Caco-2 (cell line): ENCODE results near the gene ETNK1. TPM values are rescaled to one million over a fixed set of nuclear protein-coding genes. Genes with fewer than 3 reads are reported as not detected.

Experiments used
- BruUV-seq: library from RNA; stranded (reverse); fragments of 400-500 nt; replicated peaks from 2 replicates; lab custom pipeline; 2021; lab: Mats Ljungman, UMichigan
- CTCF ChIA-PET: fragments of 300-600 bp; sonication (Branson Sonifier 250); formaldehyde crosslinking; loops from one replicate; lab custom pipeline; 2022; ENCODE audit warnings: antibody characterized with exemption; lab: Charles Lee
- POLR2A ChIA-PET: fragments of 300-600 bp; sonication (Branson Sonifier 250); formaldehyde crosslinking; loops from one replicate; lab custom pipeline; 2022; ENCODE audit warnings: antibody characterized with exemption; lab: Charles Lee
- DNase-seq, 2 experiments: peaks; one replicate each; pipeline versions ENCODE4 v3.0.0 to v3.0.0-alpha.2; 2020 to 2022
- H3K27me3 ChIP-seq: replicated peaks from 2 replicates; pipeline ENCODE4 v1.6.0; 2011; ENCODE audit warnings: low read length; ENCODE audit not compliant: control insufficient read depth, insufficient read depth
- H3K36me3 ChIP-seq: 2 replicates; pipeline ENCODE4 v1.5.1; 2011; ENCODE audit warnings: low read length; ENCODE audit not compliant: control insufficient read depth, insufficient read depth
- H3K4me1 ChIP-seq: fragments of 250-450 bp; sonication (Bioruptor Pico); 2 replicates; pipeline ENCODE4 v1.5.1; 2020; ENCODE audit warnings: mild to moderate bottlenecking
- H3K4me3 ChIP-seq: 2 replicates; pipeline ENCODE4 v1.5.1; 2011; ENCODE audit warnings: low read depth, mild to moderate bottlenecking, control low read depth, low read length
- H3K9me3 ChIP-seq: fragments of 250-450 bp; sonication (Bioruptor Pico); 2 replicates; pipeline ENCODE4 v1.5.1; 2020; ENCODE audit warnings: mild to moderate bottlenecking, moderate library complexity
- H3K27ac Mint-ChIP-seq: one replicate; pipeline ENCODE4 v1.8.0; 2022; ENCODE audit warnings: mixed read lengths; ENCODE audit not compliant: unreplicated experiment
- H3K27me3 Mint-ChIP-seq: one replicate; pipeline ENCODE4 v1.8.0; 2022; ENCODE audit warnings: mixed read lengths; ENCODE audit not compliant: insufficient read depth, unreplicated experiment
- H3K36me3 Mint-ChIP-seq: one replicate; pipeline ENCODE4 v1.8.0; 2022; ENCODE audit warnings: mild to moderate bottlenecking, mixed read lengths; ENCODE audit not compliant: insufficient read depth, unreplicated experiment
- H3K4me1 Mint-ChIP-seq: one replicate; pipeline ENCODE4 v1.8.0; 2022; ENCODE audit warnings: low read depth, mixed read lengths; ENCODE audit not compliant: unreplicated experiment
- H3K4me3 Mint-ChIP-seq: one replicate; pipeline ENCODE4 v1.8.0; 2022; ENCODE audit warnings: mild to moderate bottlenecking, moderate library complexity, mixed read lengths; ENCODE audit not compliant: unreplicated experiment
- H3K9me3 Mint-ChIP-seq: one replicate; pipeline ENCODE4 v1.8.0; 2022; ENCODE audit warnings: mixed read lengths; ENCODE audit not compliant: unreplicated experiment
- intact Hi-C: fragments of 100-400 bp; cut with micrococcal nuclease; formaldehyde crosslinking; loops from one replicate; pipeline ENCODE4 v1.10.0; 2022; ENCODE audit not compliant: unreplicated experiment
- total RNA-seq: library from RNA; stranded (reverse); gene quantifications from 2 replicates; pipeline ENCODE4 v1.2.3, GENCODE V29; 2022
- TF ChIP-seq, protein P1 (sequence below), 2 experiments: fragments of 200-600 bp in 1 of 2; IDR thresholded peaks; 1 replicate in 1 of 2; 2 replicates in 1 of 2; pipeline versions ENCODE4 v1.5.1 to v1.8.0; 2011 to 2022; ENCODE audit warnings: antibody characterized with exemption in 1 of 2, control low read depth in 1 of 2, inconsistent platforms in 1 of 2, low read depth in 1 of 2, low read length in 1 of 2, mild to moderate bottlenecking in 1 of 2, moderate library complexity in 1 of 2; ENCODE audit not compliant: insufficient read depth in 1 of 2, severe bottlenecking in 1 of 2, unreplicated experiment in 1 of 2

Gene ETNK1
- total RNA-seq, 1 experiment from 2014 or later: 78.7 TPM

DNA sequence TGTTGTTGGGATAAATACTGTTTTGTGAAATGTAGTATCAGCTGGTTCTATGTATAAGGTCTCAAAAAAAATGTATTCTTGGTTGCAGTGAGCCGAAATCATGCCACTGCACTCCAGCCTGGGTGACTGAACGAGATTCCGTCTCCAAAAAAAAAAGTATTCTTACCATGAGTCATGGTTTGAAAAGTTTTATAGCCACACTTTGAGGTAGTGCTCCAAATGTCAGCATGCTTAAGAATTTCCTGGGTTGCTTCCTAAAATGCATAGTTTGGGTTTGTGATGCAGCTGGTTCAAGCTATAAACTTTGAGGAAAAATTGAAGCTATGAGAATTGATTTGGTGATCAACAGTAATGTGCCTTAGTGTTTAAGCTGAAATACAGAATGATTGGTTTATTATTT lies 48.0 kb downstream of the ETNK1 start:
- POLR2A ChIA-PET: interaction anchor here (0.7 kb wide), 2 partner anchors 32 to 876 kb away, joined by 3 to 6 read pairs; no protein-coding TSS in a partner anchor
- Histone ChIP-seq H3K4me3 (no peak overlapping the region), H3K4me1 (peaks cover 3% of the 10 kb centered on the region), H3K36me3 (peaks cover 4% of the 10 kb centered on the region; the same call in 1 of the 2 replicates), H3K27me3 (no peaks in the 10 kb centered on the region), H3K9me3 (no peaks in the 10 kb centered on the region)
- TF ChIP-seq, protein P1, sequence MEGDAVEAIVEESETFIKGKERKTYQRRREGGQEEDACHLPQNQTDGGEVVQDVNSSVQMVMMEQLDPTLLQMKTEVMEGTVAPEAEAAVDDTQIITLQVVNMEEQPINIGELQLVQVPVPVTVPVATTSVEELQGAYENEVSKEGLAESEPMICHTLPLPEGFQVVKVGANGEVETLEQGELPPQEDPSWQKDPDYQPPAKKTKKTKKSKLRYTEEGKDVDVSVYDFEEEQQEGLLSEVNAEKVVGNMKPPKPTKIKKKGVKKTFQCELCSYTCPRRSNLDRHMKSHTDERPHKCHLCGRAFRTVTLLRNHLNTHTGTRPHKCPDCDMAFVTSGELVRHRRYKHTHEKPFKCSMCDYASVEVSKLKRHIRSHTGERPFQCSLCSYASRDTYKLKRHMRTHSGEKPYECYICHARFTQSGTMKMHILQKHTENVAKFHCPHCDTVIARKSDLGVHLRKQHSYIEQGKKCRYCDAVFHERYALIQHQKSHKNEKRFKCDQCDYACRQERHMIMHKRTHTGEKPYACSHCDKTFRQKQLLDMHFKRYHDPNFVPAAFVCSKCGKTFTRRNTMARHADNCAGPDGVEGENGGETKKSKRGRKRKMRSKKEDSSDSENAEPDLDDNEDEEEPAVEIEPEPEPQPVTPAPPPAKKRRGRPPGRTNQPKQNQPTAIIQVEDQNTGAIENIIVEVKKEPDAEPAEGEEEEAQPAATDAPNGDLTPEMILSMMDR (IDR thresholded peaks at IDR 0.05; ENCODE audit: insufficient read depth in 1 of 2, low read depth in 1 of 2, low read length in 1 of 2, severe bottlenecking in 1 of 2, unreplicated experiment in 1 of 2): no peak
- CTCF ChIA-PET: no interaction called here
- no peak overlapping the region for H3K4me3 Mint-ChIP-seq
- DNase-seq: no peak
- no peak overlapping the region for H3K27ac Mint-ChIP-seq
- H3K9me3 Mint-ChIP-seq: peaks cover 5% of the 10 kb centered on the region
- peaks cover 68% of the 10 kb centered on the region for H3K36me3 Mint-ChIP-seq
- peaks cover 5% of the 10 kb centered on the region for H3K4me1 Mint-ChIP-seq
- H3K27me3 Mint-ChIP-seq: no peaks in the 10 kb centered on the region
- intact Hi-C loops: no loop called here
- no TSS peak for BruUV-seq

DNA sequence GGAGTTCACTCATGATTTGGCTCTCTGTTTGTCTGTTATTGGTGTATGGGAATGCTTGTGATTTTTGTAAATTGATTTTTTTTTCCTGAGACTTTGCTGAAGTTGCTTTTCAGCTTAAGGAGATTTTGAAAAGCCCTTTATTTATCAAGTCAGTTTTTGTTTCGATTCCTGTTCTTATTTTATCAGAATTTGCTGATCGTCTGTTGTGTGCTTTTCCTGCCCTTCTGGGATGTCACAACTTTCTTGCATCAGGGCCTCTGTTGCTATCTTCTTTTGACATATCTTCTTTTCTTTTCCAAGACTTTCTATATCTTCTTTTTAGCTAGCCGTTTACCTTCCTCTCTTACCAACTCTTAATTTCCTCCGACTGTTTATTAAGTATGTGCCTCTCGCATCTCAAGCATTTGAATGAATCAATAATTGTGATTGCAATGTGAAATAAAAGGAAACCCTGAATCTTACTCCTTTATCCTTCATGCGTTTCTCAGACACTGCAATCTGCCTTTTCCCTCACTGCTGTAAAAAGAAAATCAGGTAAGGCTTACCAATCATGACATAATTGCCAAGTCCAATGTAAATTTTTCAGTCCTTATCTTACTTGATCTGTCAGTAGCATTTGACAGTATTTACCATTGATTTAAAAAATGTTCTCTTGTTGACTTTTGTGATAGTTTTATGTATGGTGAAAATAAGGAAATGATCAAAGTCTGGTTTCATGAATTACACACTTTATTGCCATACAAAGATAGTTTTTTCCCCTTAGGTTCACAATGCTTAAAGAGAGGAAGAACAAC lies 53.0 kb downstream of the ETNK1 start:
- Mint-ChIP-seq H3K9me3 (peaks cover 10% of the 10 kb centered on the region), H3K4me3 (no peak overlapping the region), H3K4me1 (peaks cover 13% of the 10 kb centered on the region), H3K27ac (no peak overlapping the region), H3K36me3 (peaks cover 69% of the 10 kb centered on the region), H3K27me3 (no peaks in the 10 kb centered on the region)
- no peak overlapping the region for H3K4me3 ChIP-seq
- TF ChIP-seq, protein P1 (IDR thresholded peaks at IDR 0.05; ENCODE audit: insufficient read depth in 1 of 2, low read depth in 1 of 2, low read length in 1 of 2, severe bottlenecking in 1 of 2, unreplicated experiment in 1 of 2): no peak
- no peaks in the 10 kb centered on the region for H3K9me3 ChIP-seq
- H3K27me3 ChIP-seq: no peaks in the 10 kb centered on the region
- H3K4me1 ChIP-seq: peaks cover 6% of the 10 kb centered on the region
- no TSS peak for BruUV-seq
- no peak for DNase-seq
- CTCF ChIA-PET: no interaction called here
- POLR2A ChIA-PET: no interaction called here
- H3K36me3 ChIP-seq: peaks cover 4% of the 10 kb centered on the region; the same call in 1 of the 2 replicates
- intact Hi-C loops: no loop called here

DNA sequence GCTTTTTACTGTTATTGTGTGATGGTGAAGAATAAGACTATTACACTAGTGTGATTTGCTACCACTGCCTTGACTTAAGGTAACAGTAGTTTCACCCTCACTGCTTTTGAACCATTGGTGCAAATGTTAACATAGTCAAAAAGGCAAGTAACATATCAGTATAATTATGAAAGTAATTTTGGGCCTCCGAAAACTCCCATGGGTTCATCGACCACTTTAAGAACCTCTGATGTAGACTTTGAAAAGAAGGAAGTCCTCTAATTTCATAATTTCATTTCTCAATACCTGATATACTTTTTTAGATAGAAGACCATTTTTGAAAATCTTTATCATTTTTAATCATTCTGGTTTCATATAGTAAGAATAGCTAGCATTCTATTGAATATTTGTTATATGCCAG lies 57.7 kb downstream of the ETNK1 start:
- no peaks in the 10 kb centered on the region for H3K27me3 Mint-ChIP-seq
- Histone ChIP-seq H3K4me3 (no peak overlapping the region), H3K27me3 (no peaks in the 10 kb centered on the region), H3K4me1 (peaks cover 5% of the 10 kb centered on the region), H3K36me3 (no peaks in the 10 kb centered on the region; the same call in 1 of the 2 replicates), H3K9me3 (no peaks in the 10 kb centered on the region)
- TF ChIP-seq, protein P1 (IDR thresholded peaks at IDR 0.05; ENCODE audit: insufficient read depth in 1 of 2, low read depth in 1 of 2, low read length in 1 of 2, severe bottlenecking in 1 of 2, unreplicated experiment in 1 of 2): no peak
- intact Hi-C loops: loop anchor here (5.0 kb wide), 1 partner anchor 175 kb away; no protein-coding TSS in a partner anchor
- no peak overlapping the region for H3K27ac Mint-ChIP-seq
- H3K4me3 Mint-ChIP-seq: no peak overlapping the region
- CTCF ChIA-PET: interaction anchor here (0.7 kb wide), 2 partner anchors 42 to 275 kb away, joined by 3 to 6 read pairs; no protein-coding TSS in a partner anchor
- H3K9me3 Mint-ChIP-seq: peaks cover 8% of the 10 kb centered on the region
- peaks cover 11% of the 10 kb centered on the region for H3K4me1 Mint-ChIP-seq
- no TSS peak for BruUV-seq
- H3K36me3 Mint-ChIP-seq: peaks cover 52% of the 10 kb centered on the region
- DNase-seq: no peak
- POLR2A ChIA-PET: no interaction called here
